Amygdala (tissue), 56 donors: Measurements from ENCODE around the gene GPR152.
A peak's percentile ranks its signal among the peaks of the same experiment; 100 is the strongest.

Source experiments
- DNase-seq, 56 donors: peaks; one replicate each; lab custom pipeline; 2025; lab: John Stamatoyannopoulos, UW

GPR152 gene

DNA sequence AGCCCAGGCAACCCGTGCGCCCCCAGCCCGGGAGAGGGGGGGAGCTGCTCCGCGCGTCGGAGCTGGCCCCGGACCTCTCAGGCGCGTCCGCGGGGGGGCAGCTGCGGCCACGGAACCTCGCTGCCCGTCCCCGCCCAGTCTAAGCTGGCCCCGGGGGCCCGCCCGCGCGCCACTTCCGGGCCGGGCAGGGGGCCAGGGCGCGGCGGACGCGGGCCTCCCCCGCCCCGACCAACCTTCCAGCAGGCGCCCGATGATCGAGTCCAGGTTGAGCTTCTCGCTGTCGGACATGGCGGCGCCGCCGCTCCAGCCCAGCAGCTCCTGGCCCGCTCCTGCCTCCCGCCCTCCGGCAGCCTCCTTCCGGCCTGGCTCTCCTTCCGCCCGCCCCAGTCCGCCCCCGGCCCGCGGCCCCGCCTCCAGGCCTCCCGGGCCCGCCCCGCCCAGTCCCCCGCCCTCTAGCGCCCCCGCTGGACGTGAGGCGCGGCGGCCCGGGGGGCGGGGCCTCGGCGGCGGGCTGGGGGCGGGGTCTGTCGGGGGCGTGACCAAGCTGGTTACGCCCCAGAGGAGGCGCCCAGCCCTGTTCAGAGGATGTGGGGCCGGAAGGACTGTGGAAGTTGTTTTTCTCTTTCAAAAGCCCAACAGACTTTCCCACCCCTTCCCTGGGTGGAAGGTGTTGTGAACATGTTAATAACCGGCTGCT, 50.9 kb downstream of the GPR152 start, which contains the start of gene PPP1CA:
Gene PPP1CA, minus strand, starts transcription at position 364 of the 697 bp plus-strand sequence. Its CDS starts 76 bp downstream, at position 288.
- DNase-seq, result peak in 55 of 56 donors; percentile 46 to 95 (median 85)
